SK-N-MC (cell line): ENCODE data around the gene ZNRF3.
"Not testable (repeated sequence)": the region's sequence is repeated elsewhere in the genome, so short reads cannot be mapped to it uniquely, and the experiment has no call there.

Experiments used
- DNase-seq: peaks from one replicate; pipeline ENCODE4 v3.0.0-alpha.2; 2011; ENCODE audit warnings: low read depth, low spot score
- H3K27ac ChIP-seq: fragments of 200-600 bp; sonication (generic); 2 replicates; pipeline ENCODE4 v1.5.1; 2016; ENCODE audit warnings: mixed run types
- H3K36me3 ChIP-seq: fragments of 200-600 bp; sonication (generic); 2 replicates; pipeline ENCODE4 v1.6.1; 2017; ENCODE audit warnings: antibody characterized with exemption, low read length, mixed read lengths; ENCODE audit not compliant: insufficient read depth
- H3K4me3 ChIP-seq: fragments of 200-600 bp; sonication (generic); 2 replicates; pipeline ENCODE4 v1.5.1; 2016
- H3K9ac ChIP-seq: fragments of 200-600 bp; sonication (generic); 2 replicates; pipeline ENCODE4 v1.8.0; 2017; ENCODE audit warnings: mixed run types, mixed read lengths; ENCODE audit not compliant: insufficient read length
- H3K9me3 ChIP-seq: fragments of 200-600 bp; sonication (generic); 2 replicates; pipeline ENCODE4 v1.6.1; 2017; ENCODE audit warnings: low read depth, mild to moderate bottlenecking, antibody characterized with exemption, low read length, moderate library complexity, mixed read lengths
- EZH2 ChIP-seq: fragments of 200-600 bp; sonication (generic); IDR thresholded peaks from one replicate; pipeline ENCODE4 v1.6.1; 2017; ENCODE audit warnings: antibody characterized with exemption
- FOXP2 ChIP-seq: optimal IDR thresholded peaks from 2 replicates; pipeline ENCODE3; 2011; ENCODE audit warnings: mild to moderate bottlenecking, moderate library complexity; ENCODE audit not compliant: insufficient read depth; ENCODE audit errors: extremely low read length, control extremely low read depth
- POLR2AphosphoS5 ChIP-seq: IDR thresholded peaks from 2 replicates; pipeline ENCODE4 v1.6.1; 2012; ENCODE audit warnings: mild to moderate bottlenecking, low read depth, low read length, borderline replicate concordance

ZNRF3 gene

GRCh38 chr22:28874811-28875320 lies 8.5 kb upstream of the ZNRF3 start:
- Histone ChIP-seq H3K9ac (no peak overlapping the region), H3K4me3 (no peak overlapping the region), H3K27ac (no peak overlapping the region), H3K9me3 (no peaks in the 10 kb centered on the region), H3K36me3 (no peaks in the 10 kb centered on the region)
- DNase-seq: no peak
- TF ChIP-seq POLR2AphosphoS5 (no peak), EZH2 (no peak), FOXP2 (no peak)

- no peaks in the 10 kb centered on the region for H3K36me3 ChIP-seq
- DNase-seq: no peak
- H3K4me3 ChIP-seq: peak overlapping the region; percentile 93
These were observed 861 bp upstream of the ZNRF3 start for GRCh38 chr22:28882545-28882877.

GRCh38 chr22:28883657-28883916 lies 215 bp downstream of the ZNRF3 start:
- Histone ChIP-seq H3K9ac (no peak overlapping the region), H3K9me3 (no peaks in the 10 kb centered on the region), H3K4me3 (peak overlapping the region; percentile 76), H3K27ac (no peak overlapping the region), H3K36me3 (no peaks in the 10 kb centered on the region)
- DNase-seq: no peak
- no peak for TF ChIP-seq EZH2
- no peak for TF ChIP-seq FOXP2
- TF ChIP-seq POLR2AphosphoS5: no peak

More at GRCh38 chr22:28882545-28882877, 861 bp upstream of the ZNRF3 start:
- H3K9me3 ChIP-seq: no peaks in the 10 kb centered on the region
- 0 out of 2 replicates have a peak overlapping the region, but pooled peaks have one; percentile 4 for H3K27ac ChIP-seq
- peak overlapping the region; percentile 76 for H3K9ac ChIP-seq
- TF ChIP-seq POLR2AphosphoS5 (no peak), EZH2 (no peak), FOXP2 (no peak)

- Histone ChIP-seq H3K4me3 (peak overlapping the region; percentile 71), H3K36me3 (no peaks in the 10 kb centered on the region), H3K9me3 (no peaks in the 10 kb centered on the region), H3K27ac (no peak overlapping the region), H3K9ac (peak overlapping the region; percentile 0)
- no peak for TF ChIP-seq FOXP2
- TF ChIP-seq POLR2AphosphoS5: no peak
- no peak for TF ChIP-seq EZH2
- no peak for DNase-seq
These were observed 760 bp downstream of the ZNRF3 start for GRCh38 chr22:28883917-28884746.

DNA sequence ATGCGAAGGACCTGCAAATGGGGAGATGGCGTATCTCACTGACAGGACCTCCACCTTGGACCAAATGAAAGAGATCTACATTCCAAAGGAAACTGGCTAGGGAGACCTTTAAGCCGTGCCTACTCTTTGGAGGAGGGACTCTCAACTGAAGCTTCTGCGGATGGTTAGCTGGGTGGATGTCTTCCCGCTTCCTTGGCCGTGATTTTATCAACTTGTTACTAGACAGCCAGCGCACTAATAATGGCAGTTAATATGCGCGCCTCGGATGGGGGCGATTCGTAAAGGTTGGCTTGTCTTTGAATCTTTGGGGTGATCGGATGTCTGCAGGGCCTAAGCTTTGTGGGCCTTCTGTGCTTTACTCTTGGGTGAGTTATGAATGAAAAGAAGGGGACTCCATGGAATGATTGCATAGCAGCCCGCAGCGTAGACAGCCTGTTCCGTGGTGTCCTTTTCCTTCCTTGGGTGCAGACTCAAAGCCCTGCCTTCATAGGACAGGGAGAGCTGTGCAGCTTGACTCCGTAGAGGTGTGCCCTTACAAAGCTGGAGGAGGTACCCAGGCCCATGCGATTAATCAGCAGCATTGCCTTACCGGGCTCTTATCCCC lies 1.5 kb downstream of the ZNRF3 start:
- no peak for DNase-seq
- Histone ChIP-seq H3K9me3 (no peaks in the 10 kb centered on the region), H3K27ac (no peak overlapping the region), H3K36me3 (no peaks in the 10 kb centered on the region), H3K9ac (peak overlapping the region; percentile 0), H3K4me3 (peak overlapping the region; percentile 71)
- no peak for TF ChIP-seq EZH2
- no peak for TF ChIP-seq POLR2AphosphoS5
- TF ChIP-seq FOXP2: no peak

DNA sequence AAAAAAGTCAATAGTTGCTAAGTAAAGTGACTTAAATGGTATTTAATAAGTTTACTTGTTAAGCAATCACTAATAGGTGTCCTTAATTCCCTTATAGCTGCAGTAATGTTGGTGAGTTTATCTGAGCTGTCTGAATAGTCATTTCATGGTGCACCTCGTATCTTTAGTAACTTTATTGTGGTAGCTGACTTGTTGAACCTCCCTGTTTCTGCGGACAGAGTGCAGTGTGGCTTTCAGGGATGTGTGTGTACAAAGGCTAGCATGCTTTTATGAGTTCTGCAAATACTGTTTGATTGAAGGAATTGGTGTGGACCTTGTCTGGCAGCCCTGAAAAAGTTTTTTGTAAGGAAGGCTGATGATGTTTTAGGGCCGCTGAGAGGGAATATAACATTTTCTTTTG lies 2.6 kb downstream of the ZNRF3 start:
- H3K27ac ChIP-seq: no peak overlapping the region
- peak overlapping the region; percentile 71; the same call in 1 of the 2 replicates for H3K4me3 ChIP-seq
- H3K9ac ChIP-seq: peak overlapping the region; percentile 20
- no peaks in the 10 kb centered on the region for H3K36me3 ChIP-seq
- no peak for DNase-seq
- TF ChIP-seq FOXP2 (no peak), EZH2 (no peak)
- no peaks in the 10 kb centered on the region for H3K9me3 ChIP-seq

DNA sequence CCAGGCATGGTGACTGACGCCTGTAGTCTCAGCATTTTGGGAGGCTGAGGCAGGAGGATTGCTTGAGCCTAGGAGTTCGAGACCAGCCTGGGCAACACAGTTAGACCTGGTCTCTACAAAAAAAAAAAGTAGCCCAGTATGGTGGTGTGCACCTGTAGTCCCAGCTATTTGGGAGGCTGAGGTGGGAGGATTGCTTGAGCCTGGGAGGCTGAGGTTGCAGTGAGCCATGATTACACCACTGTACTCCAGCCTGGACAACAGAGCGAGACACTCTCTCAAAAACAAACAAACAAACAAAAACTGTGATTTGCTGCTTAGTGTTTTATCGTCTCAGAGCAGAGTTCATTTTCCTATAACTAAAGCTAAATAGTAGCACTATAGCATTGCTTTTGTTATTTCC lies 3.3 kb downstream of the ZNRF3 start:
- not testable (repeated sequence) for H3K36me3 ChIP-seq, H3K9me3 ChIP-seq, H3K4me3 ChIP-seq, H3K9ac ChIP-seq, DNase-seq, H3K27ac ChIP-seq

DNA sequence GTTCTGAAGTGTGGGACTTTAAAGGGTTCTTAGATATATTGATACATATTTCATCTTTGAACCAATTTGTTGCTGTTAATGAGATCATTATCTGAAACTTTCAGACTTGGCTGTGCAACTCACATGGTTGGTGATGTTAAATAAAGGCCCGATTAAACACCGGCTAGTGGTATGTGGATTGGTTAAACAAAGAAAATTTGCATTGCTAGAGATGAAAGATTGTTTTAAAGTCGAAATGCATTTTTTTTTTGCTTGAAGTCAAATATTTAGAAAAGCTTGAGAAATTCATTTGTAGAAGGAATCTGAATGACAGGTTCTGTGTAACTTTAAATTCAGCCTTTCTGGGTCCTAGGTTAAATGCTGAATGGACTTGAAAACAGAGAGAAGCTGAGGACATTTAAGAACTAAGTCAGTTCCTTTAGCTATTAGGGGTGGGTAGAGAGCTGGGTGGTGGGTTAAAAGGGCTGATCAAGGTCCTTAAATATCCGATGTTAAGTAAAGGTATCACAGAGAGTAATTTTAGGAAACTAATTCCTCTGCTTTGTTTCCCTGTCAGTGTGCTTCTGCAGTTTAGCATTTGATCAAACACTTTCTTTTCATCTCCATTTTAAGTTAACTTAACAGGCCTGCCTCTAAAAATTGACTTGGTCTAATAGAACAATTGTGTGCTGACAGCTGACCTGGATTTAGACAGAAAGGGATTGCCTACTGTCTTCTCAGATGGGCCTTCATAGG lies 4.5 kb downstream of the ZNRF3 start:
- no peak overlapping the region for H3K4me3 ChIP-seq
- no peak for TF ChIP-seq EZH2
- no peak for TF ChIP-seq FOXP2
- no peak for TF ChIP-seq POLR2AphosphoS5
- no peak for DNase-seq
- no peaks in the 10 kb centered on the region for H3K9me3 ChIP-seq
- H3K36me3 ChIP-seq: no peaks in the 10 kb centered on the region
- peak overlapping the region; percentile 21 for H3K9ac ChIP-seq
- no peak overlapping the region for H3K27ac ChIP-seq
